Fibroblast of pulmonary artery (primary cell): ENCODE measurements around the gene ANXA1.
A peak's percentile ranks its signal among the peaks of the same experiment; 100 is the strongest.

ENCODE experiments used
- DNase-seq: peaks from one replicate; pipeline ENCODE4 v3.0.0-alpha.2; 2010; ENCODE audit warnings: low read depth
- H3K4me3 ChIP-seq: replicated peaks from 2 replicates; pipeline ENCODE4 v1.5.1; 2011; ENCODE audit warnings: low read depth, mild to moderate bottlenecking, control low read depth, low read length, moderate library complexity
- CTCF ChIP-seq: IDR thresholded peaks from 2 replicates; pipeline ENCODE4 v1.5.1; 2011; ENCODE audit warnings: mild to moderate bottlenecking, control low read depth, low read length, inconsistent platforms; ENCODE audit errors: missing control alignments

Gene ANXA1

GRCh38 chr9:73137914-73138313 lies 13.8 kb upstream of the ANXA1 start:
- H3K4me3 ChIP-seq = no peak overlapping the region
- DNase-seq = no peak
- TF ChIP-seq CTCF = no peak

- TF ChIP-seq CTCF = no peak
- DNase-seq = no peak
- H3K4me3 ChIP-seq = no peak overlapping the region
These were observed 13.1 kb upstream of the ANXA1 start for GRCh38 chr9:73138516-73138915.

GRCh38 chr9:73141282-73141681 lies 10.4 kb upstream of the ANXA1 start:
- DNase-seq = no peak
- TF ChIP-seq CTCF = no peak
- no peak overlapping the region for H3K4me3 ChIP-seq

GRCh38 chr9:73143711-73144328 lies 7.8 kb upstream of the ANXA1 start:
- TF ChIP-seq CTCF = no peak

GRCh38 chr9:73146111-73146815 lies 5.4 kb upstream of the ANXA1 start:
- no peak for DNase-seq
- TF ChIP-seq CTCF = no peak
- H3K4me3 ChIP-seq = no peak overlapping the region

More at GRCh38 chr9:73143711-73144328, 7.8 kb upstream of the ANXA1 start:
- DNase-seq = peak; percentile 91
- H3K4me3 ChIP-seq = no peak overlapping the region

GRCh38 chr9:73148447-73148937 lies 3.2 kb upstream of the ANXA1 start:
- no peak overlapping the region for H3K4me3 ChIP-seq
- no peak for TF ChIP-seq CTCF
- DNase-seq = no peak
